ENCODE measurements around the gene HCFC1R1. TPM values are rescaled to one million over a fixed set of nuclear protein-coding genes. Genes with fewer than 3 reads are reported as not detected.
A peak's percentile ranks its signal among the peaks of the same experiment; 100 is the strongest.

HCFC1R1 gene
- total RNA-seq, 2 experiments from 2014 or later = 24.2 to 24.8 TPM

DNA sequence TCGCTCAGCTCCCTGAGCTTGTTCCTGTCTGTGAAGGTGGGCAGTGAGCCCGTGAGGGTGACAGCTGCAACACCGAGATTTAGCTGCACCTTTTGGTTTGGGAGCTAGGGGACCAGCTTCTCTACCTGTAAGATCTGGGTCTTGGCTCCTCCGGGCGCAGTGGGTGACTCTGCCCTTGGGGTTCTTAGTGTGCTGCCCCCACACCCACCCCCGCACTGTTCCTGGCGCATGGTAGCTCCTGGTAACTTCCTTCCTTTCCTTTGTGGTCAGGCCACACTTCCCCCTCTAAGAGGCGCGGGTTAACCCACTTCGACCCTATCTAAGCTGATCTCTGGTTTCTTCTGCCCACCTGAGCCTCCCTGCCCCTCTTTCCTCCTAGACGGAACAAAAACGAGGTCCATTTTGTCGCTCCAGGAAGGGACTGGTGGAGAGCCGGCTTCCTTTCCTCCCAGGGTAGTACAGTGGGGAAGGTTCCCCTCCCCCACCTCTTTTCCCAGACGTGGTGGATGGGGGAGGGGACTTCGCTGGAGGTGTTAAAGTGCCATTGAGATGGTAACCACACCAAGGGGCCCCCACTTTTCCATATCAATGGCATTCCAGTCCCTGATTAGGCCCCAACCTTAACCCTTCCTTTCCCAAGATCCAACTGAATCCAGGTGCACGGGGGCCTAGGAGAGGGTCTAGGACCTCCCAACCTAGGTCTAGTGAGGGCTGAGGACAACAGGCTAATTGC lies 15.6 kb downstream of the HCFC1R1 start:
- ATAC-seq (no peak), DNase-seq (peak; percentile 28)
- peaks cover 21% of the 10 kb centered on the region for H3K4me1 Mint-ChIP-seq (ENCODE audit: low read depth)
- peaks cover 14% of the 10 kb centered on the region for H3K27me3 Mint-ChIP-seq
- no peak overlapping the region for H3K27ac Mint-ChIP-seq
- ChIA-PET CTCF (interaction anchor here (0.7 to 5.3 kb wide), 9 partner anchors 13 to 121 kb away, joined by 3 to 56 read pairs (median 7); partner anchors contain the start of genes CLDN6, HCFC1R1, THOC6 and TNFRSF12A), POLR2A (interaction anchor here (1.7 kb wide), 2 partner anchors 12 to 19 kb away, joined by 5 to 6 read pairs; partner anchors contain the start of gene TNFRSF12A)
- no peak overlapping the region for H3K4me3 Mint-ChIP-seq
- TF ChIP-seq, protein P1, sequence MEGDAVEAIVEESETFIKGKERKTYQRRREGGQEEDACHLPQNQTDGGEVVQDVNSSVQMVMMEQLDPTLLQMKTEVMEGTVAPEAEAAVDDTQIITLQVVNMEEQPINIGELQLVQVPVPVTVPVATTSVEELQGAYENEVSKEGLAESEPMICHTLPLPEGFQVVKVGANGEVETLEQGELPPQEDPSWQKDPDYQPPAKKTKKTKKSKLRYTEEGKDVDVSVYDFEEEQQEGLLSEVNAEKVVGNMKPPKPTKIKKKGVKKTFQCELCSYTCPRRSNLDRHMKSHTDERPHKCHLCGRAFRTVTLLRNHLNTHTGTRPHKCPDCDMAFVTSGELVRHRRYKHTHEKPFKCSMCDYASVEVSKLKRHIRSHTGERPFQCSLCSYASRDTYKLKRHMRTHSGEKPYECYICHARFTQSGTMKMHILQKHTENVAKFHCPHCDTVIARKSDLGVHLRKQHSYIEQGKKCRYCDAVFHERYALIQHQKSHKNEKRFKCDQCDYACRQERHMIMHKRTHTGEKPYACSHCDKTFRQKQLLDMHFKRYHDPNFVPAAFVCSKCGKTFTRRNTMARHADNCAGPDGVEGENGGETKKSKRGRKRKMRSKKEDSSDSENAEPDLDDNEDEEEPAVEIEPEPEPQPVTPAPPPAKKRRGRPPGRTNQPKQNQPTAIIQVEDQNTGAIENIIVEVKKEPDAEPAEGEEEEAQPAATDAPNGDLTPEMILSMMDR (IDR thresholded peaks at IDR 0.05) = no peak
- intact Hi-C loops (cut with micrococcal nuclease) = no loop called here
- H3K9me3 Mint-ChIP-seq = no peaks in the 10 kb centered on the region
- no peaks in the 10 kb centered on the region for H3K36me3 Mint-ChIP-seq (ENCODE audit: low read depth)

DNA sequence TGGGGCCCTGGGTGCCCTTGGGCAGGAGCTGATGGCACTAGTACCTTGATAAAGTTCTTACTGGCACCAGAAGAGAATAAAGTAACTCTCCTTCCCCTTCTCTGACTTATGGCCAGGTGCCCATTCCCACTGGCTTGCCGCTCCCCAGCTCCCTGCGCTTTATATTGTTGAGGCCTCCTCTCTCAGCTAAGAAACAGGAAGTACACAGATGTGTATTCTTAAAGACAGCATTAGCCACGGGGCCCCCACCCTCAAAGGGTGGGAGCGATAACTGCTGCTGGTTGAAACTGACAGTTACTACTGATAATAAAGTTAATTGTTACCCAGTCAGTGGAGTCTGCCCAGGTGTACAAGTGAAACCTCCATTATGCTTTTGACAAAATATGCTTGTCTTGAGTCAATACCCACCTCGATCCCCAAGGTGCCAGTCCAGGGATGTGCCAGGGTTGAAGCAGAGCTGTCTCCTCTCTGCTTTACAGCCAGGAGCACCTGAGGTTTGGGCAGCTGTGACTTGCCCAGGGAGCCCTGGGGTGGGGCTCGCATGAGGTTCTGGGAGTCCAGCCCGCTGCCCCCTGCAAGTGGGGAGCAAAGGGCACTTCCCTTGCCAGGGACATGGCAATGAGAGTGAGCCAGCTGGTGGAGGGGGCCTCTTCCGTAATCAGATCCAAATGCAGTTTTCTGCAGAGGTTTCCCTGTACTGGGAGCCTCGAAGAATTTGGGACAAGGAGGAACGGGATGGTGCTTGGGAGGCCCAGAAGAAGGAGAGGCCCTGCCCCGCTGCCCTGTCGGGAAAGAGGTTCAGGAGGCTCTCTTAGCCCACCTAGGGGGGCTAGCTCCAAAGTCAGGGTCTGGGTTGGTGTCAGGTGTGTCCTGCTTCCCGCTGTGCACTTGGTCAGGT lies 16.4 kb downstream of the HCFC1R1 start:
- H3K27me3 Mint-ChIP-seq = peaks cover 7% of the 10 kb centered on the region
- H3K36me3 Mint-ChIP-seq (ENCODE audit: low read depth) = no peaks in the 10 kb centered on the region
- no peak for DNase-seq
- intact Hi-C loops (cut with micrococcal nuclease) = no loop called here
- no peak overlapping the region for H3K4me3 Mint-ChIP-seq
- no peak overlapping the region for H3K27ac Mint-ChIP-seq
- CTCF ChIA-PET = interaction anchor here (0.7 to 5.3 kb wide), 10 partner anchors 14 to 122 kb away, joined by 3 to 56 read pairs (median 6); partner anchors contain the start of genes CLDN6, HCFC1R1, THOC6 and TNFRSF12A
- ATAC-seq = no peak
- peaks cover 21% of the 10 kb centered on the region for H3K4me1 Mint-ChIP-seq (ENCODE audit: low read depth)
- H3K9me3 Mint-ChIP-seq = no peaks in the 10 kb centered on the region
- POLR2A ChIA-PET = interaction anchor here (1.7 kb wide), 2 partner anchors 13 to 20 kb away, joined by 5 to 6 read pairs; partner anchors contain the start of gene TNFRSF12A
- TF ChIP-seq, protein P1 (IDR thresholded peaks at IDR 0.05) = no peak

DNA sequence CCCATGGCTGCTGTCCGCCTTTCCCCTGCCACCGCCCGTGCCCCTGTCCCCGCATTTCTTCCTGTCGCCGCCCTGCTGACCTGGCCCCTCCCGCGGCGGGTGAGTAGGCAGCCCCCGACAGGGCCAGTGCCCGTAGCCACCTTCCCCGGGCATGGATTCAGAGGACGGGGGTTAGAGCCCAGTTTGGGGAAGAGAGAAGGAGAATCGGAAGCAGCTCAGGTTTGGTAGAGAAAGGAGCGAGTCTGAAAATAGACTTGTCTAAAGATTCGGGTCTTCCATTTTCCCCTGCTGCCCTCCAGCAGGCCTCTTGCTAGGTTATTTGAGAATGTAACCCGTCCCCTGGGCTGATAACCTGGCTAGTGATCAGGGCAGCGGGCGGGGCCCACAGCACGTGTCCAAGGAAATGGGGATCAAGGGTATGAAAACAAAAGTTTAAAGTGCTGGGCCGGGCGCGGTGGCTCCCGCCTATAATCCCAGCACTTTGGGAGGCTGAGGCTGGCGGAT lies 18.9 kb downstream of the HCFC1R1 start:
- intact Hi-C loops (cut with micrococcal nuclease) = no loop called here
- Mint-ChIP-seq H3K27me3 (peaks cover 5% of the 10 kb centered on the region), H3K4me1 (ENCODE audit: low read depth) (peaks cover 21% of the 10 kb centered on the region), H3K9me3 (no peaks in the 10 kb centered on the region), H3K4me3 (peak overlapping the region; percentile 55), H3K36me3 (ENCODE audit: low read depth) (no peaks in the 10 kb centered on the region), H3K27ac (no peak overlapping the region)
- TF ChIP-seq, protein P1 (IDR thresholded peaks at IDR 0.05) = no peak
- ChIA-PET CTCF (interaction anchor here (1.3 to 5.8 kb wide), 3 partner anchors 16 to 34 kb away, joined by 3 to 85 read pairs (median 56); partner anchors contain the start of genes CLDN6, HCFC1R1, THOC6 and TNFRSF12A), POLR2A (interaction anchor here (1.4 kb wide), 1 partner anchor 16 kb away, joined by 5 read pairs; the partner anchor contains the start of gene TNFRSF12A)
- no peak for DNase-seq
- ATAC-seq = no peak

DNA sequence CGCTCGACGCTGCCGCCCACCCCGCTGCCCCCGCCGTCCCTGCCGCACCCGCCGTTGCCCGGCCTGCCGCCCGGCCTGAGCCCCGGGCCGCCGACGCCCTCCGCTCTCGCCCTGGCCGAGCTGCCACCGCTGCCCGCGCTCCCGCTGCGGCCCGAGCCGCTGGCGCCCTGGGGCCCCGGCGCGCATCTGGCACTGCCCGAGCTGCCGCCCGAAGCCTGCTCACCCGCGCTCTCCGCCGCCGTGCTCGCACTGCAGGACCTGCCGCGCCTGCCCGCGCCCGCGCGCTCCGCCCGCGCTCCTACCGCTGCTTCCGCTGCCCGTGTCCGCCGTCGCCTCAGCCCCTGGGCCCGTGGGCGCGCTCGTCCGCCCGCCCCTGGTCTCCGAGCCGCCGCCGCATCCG lies 19.4 kb downstream of the HCFC1R1 start:
- ChIA-PET CTCF (interaction anchor here (0.6 to 5.8 kb wide), 13 partner anchors 9 to 192 kb away, joined by 3 to 85 read pairs (median 4); partner anchors contain the start of genes CLDN6, HCFC1R1, THOC6 and TNFRSF12A), POLR2A (interaction anchor here (1.4 kb wide), 1 partner anchor 16 kb away, joined by 5 read pairs; the partner anchor contains the start of gene TNFRSF12A)
- Mint-ChIP-seq H3K36me3 (ENCODE audit: low read depth) (no peaks in the 10 kb centered on the region), H3K27ac (no peak overlapping the region), H3K27me3 (peaks cover 5% of the 10 kb centered on the region), H3K4me3 (no peak overlapping the region), H3K9me3 (no peaks in the 10 kb centered on the region), H3K4me1 (ENCODE audit: low read depth) (peaks cover 21% of the 10 kb centered on the region)
- DNase-seq = peak; percentile 34
- intact Hi-C loops (cut with micrococcal nuclease) = no loop called here
- ATAC-seq = no peak
- TF ChIP-seq, protein P1 (IDR thresholded peaks at IDR 0.05) = no peak
